Esophagus muscularis mucosa (tissue), 3 donors: ENCODE data around the gene BICDL1.

Source experiments
- CTCF ChIP-seq, 3 experiments: fragments of 200-600 bp in 2 of 3; fragments of 450-650 bp in 1 of 3; sonication (generic) in 2 of 3; IDR thresholded peaks; one replicate each; pipeline ENCODE4 v1.5.1; 2017 to 2019; ENCODE audit warnings: antibody characterized with exemption in 3 of 3, mild to moderate bottlenecking in 2 of 3, moderate library complexity in 1 of 3
- EP300 ChIP-seq: sonication (generic); formaldehyde crosslinking; IDR thresholded peaks from one replicate; pipeline ENCODE4 v1.6.1; 2017; ENCODE audit warnings: antibody characterized with exemption

- no peak for TF ChIP-seq CTCF (IDR thresholded peaks at IDR 0.05)
- no peak for TF ChIP-seq EP300
Measured at GRCh38 chr12:120091371-120092090, 102.5 kb downstream of the BICDL1 start.
